Fibroblast of skin of abdomen (primary cell): ENCODE data around the gene OAF. TPM values are rescaled to one million over a fixed set of nuclear protein-coding genes. Genes with fewer than 3 reads are reported as not detected.
"Not testable (repeated sequence)": the region's sequence is repeated elsewhere in the genome, so short reads cannot be mapped to it uniquely, and the experiment has no call there.

ENCODE experiments used
- DNase-seq: peaks from one replicate; pipeline ENCODE4 v3.0.0-alpha.2; 2013
- polyA plus RNA-seq, 2 experiments: library from polyadenylated mRNA; unstranded; fragments of 120-200 nt; gene quantifications; one replicate each; pipeline ENCODE4 v1.2.1, GENCODE V29; 2013; ENCODE audit not compliant: insufficient read length in 2 of 2

OAF gene
- polyA plus RNA-seq (2013, experiment 1 of 2; ENCODE audit: insufficient read length) = 49.8 TPM
- 48.8 TPM for polyA plus RNA-seq (2013, experiment 2 of 2; ENCODE audit: insufficient read length)

DNA sequence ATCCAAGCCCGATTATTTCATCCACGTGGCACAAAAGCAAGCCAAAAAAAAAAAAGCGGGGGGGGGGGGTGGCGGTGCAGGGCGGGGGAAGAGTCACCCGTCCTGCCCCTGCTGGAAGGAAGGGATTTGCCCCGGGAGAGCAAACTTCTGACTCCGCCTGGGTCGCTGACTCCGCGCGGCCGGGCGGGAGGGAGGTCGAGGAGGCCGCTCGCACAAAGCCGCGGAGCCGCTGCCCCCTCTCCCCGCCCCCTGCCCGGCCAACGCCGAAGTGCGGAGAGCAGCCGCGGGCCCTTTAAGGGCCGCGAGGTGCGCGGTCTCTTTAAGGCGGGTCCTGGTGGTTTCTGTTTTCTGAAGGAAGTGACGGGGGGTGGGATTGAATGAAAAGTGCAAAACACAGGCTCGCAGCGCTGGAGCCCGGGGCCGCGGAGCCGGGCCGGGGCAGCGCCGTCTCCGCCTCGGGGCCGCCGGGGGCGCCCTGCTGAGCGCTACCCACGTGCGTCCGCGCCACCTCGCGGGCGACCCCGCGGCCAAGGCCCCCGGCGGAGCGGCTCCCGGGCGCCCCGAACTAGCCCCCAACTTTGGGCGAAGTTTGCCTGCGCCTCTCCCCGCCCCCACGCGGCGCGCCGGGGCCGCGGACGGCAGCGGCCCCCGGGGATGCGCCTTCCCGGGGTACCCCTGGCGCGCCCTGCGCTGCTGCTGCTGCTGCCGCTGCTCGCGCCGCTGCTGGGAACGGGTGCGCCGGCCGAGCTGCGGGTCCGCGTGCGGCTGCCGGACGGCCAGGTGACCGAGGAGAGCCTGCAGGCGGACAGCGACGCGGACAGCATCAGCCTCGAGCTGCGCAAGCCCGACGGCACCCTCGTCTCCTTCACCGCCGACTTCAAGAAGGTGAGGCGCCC lies at the start of gene OAF:
OAF (plus strand) TSS at position 407 of the 896 bp plus-strand sequence; CDS start at position 655, 248 bp downstream.
- peak; percentile 87 for DNase-seq

GRCh38 chr11:120167659-120168058 lies 43.2 kb upstream of the OAF start:
- no peak for DNase-seq

GRCh38 chr11:120168108-120168959 lies 42.5 kb upstream of the OAF start:
- DNase-seq = no peak

- DNase-seq = peak; percentile 62
Observed at GRCh38 chr11:120168960-120169681, 41.7 kb upstream of the OAF start.

DNA sequence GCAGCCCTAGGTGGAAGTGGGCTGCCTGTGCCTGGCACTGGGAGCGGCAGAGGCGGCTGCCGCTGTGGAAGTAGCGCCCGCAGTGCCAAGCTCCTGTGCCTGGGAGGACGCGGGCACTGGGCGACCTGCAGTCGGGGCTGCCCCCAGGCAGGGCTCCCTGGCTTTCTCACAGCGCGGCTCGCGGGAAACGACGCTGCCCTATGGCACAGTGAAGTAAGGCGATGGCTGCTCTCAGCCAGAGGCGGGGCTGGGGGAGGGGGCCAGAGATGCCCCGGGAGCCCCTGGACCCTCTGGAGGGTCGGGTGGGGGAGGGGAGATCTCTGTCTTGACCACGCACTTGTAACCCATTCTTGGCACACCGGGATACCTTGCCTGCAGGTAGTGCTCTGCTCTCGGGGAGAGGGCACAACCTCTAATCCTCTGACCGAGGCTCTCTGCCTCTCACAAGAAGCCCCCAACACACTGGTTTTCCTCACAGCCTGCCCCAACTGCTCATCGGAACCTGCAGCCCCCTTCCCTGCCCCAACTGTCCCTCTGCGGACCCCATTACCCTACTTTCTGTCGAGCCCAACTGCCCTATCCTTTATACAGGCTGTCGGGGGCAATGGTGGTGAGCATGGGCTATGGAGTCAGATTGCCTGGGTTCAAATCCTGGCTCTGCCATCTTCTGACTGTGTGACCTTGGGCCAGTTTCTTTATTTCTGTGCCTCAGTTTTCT lies 40.7 kb upstream of the OAF start:
- DNase-seq = no peak

DNA sequence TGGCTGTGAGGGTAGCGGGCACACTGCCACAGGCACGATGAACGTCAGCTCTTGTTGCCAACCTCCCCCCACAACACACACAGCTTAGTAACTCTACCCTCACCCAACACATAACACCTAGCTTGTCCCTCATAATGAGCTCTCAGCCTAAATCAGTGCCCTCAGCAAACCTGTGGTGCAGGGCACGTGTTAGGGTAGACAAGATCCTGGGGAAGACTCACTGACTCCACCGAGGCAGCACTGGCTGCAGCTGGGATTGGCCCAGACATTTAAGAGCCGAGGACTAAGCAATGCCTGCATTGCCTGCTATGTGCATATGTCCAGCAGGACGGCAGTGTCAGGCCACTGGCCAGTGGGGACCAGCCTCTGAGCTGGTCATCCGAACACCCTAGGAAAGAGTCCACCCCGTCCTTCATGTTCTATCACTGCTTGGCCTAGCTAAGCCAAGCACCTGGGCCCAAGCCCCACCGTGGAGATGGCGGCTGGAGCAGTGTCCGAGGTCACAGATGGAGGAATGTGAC lies 40.0 kb upstream of the OAF start:
- DNase-seq = no peak

GRCh38 chr11:120172054-120172911 lies 38.5 kb upstream of the OAF start:
- DNase-seq = peak; percentile 64

- no peak for DNase-seq
Observed at GRCh38 chr11:120173019-120173705, 37.7 kb upstream of the OAF start.

DNA sequence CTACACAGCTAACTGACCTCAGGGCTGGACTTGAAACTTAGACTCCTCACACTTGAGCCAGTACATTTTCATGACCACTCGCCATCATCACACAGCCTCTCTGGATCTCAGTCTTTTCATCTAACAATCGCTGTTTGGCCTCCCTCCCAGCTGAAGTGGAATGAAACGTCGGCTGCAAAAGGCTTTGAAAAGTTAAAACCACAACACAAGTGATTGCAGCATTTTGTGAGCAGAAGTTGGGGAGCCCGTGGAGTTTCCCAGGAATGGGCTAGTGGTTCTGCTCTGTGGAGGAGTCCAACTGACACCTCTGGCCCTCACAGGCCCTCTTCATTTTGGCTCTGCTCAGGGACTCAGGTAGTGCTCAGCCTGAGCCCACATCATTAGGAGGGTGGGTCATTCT lies 37.0 kb upstream of the OAF start:
- DNase-seq = no peak

GRCh38 chr11:120174866-120175265 lies 36.0 kb upstream of the OAF start:
- DNase-seq = no peak

GRCh38 chr11:120178561-120179056 lies 32.2 kb upstream of the OAF start:
- DNase-seq = no peak

DNA sequence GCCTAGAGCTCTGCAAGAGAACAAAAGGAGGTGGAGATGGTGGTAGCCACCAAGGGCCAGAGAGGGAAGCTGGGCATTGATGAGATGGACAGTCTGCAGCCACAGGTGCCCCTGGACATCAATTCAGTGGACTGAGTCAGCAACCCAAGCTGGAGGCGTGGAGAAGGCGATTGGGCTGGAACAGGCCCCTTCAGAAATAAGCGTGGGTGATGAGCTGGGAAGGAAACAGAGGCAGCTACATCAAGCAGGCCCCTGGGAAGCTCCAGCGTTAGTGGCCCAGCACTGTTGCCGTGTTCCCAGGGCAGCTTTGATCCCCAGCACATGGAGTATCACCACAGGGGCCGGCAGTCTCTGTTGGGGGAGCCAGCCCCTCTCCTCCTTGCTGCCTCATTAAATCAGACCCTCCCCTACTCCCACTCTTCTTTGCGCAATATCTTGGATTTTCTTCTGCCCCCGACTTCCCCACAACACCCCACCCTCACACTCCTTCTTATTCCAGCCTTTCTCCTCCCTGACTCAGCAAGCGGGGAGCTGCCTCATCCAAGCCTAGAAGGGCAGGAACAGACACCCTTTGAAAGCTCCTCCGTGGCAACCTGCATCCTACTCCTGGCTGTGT lies 31.7 kb upstream of the OAF start:
- no peak for DNase-seq

GRCh38 chr11:120180063-120180462 lies 30.8 kb upstream of the OAF start:
- DNase-seq = not testable (repeated sequence)

GRCh38 chr11:120180551-120181232 lies 30.1 kb upstream of the OAF start:
- peak; percentile 72 for DNase-seq

DNA sequence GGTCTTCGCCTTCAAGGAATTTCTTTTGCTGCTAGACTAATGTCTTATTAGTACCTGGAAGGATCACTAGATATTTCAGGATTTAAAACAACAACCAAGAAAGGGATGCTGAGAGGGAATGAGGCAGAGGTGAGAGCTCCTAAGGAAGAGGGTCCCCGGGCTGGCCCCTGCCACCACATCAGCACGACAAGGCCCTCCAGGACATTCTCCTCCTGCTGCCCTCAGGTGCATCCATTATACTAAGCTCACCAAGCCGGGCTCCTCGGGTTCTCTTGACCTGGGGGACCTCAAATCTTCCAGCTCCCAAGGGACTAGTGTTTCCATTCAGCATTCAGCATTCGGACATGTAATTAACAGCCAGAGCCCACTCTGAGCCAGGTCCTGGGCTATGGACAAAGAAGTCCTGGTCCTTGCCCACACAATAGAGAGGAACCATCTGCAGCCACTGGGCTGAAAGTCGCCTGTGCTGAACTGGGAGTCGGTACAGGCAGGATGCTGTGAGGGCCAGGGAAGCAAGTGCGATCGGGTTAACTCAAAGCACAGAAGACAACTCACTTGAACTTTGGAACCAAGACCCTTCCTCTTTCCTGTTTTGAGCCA lies 29.4 kb upstream of the OAF start:
- no peak for DNase-seq

DNA sequence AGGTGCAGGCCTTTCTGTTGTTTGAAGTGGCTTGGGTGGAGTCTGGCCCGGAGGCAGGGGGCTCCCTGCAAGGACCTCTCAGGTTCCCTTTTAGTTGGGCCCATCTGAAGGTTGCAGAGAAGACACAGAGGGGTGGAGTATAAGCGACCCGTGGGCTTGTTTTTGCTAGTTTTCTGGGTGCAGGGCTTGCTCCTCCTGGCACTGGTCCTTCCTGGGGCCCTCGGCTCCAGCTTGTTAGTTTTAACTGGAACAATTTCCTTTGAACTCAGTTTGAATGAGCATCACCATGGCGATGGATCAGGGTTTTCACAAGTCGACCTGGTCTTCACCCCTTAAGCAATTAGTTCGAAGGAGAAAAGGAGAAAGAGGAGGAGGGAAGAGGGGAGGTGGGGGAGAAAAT lies 28.5 kb upstream of the OAF start:
- DNase-seq = no peak

DNA sequence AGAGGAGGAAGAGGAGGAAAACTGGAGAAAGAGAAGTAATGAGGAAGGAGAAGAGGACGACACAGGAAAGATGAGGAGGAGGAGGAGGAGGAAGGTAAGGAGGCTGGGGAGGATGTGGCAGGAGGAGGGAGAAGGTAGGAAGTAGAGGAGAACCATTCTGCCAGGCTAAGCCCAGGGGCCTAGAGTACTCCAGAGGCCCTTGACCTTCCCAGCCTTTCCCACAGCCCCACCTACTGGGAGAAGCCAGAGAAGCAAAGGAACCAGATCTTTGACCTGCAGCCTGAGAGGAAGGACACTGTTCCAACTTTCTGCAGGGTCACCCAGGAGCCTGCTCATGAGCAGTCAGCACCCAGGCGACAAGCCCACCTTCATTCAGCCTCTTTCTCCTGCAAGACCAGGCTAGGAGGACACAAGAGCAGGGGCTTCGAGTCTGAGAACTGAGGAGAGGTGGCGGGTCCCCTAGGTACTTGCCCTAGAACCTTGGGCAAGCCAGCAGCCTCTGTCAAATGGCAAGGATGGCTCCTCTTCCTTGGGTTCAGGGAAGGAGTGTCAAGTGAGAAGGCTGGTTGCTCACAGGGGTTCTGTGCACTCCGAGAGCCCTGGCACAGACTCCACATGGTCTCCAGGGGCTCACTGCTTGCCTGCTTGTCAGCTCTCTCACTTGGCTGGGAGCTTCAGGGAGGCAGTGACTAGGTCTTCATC lies 27.9 kb upstream of the OAF start:
- DNase-seq = no peak

DNA sequence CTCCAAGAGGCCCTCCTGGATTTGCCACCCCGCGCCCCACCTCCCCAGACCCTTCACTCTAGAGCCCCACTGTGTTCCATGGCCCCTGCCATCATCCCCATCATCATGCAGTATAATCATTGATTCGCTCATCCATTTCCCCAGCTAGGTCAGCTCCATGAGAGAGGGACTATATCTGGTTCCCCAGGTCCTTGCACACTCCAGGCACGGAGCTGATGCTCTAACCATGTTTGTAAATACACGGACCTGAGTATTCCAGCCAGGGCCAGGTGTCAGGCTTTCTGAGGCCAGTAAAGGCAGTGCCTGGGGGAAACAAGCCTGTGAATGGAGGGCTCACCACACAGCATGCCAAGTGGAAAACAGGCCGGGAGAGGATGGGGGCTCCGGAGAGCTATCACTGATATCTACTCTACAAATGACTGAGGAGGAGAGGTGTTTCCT lies 27.1 kb upstream of the OAF start:
- no peak for DNase-seq
